ENCODE measurements around the gene ACADL. TPM values are rescaled to one million over a fixed set of nuclear protein-coding genes. Genes with fewer than 3 reads are reported as not detected.

Gene ACADL
- total RNA-seq, 4 donors from 2014 or later = 0.58 to 5.9 (median 2.5) TPM

GRCh38 chr2:210147614-210148013 is 77.6 kb downstream of the ACADL start:
- no peak for TF ChIP-seq POLR2AphosphoS5 (IDR thresholded peaks at IDR 0.05)
- no peak for TF ChIP-seq CTCF (IDR thresholded peaks at IDR 0.05)
- TF ChIP-seq EP300 (IDR thresholded peaks at IDR 0.05) = no peak
- TF ChIP-seq POLR2A (IDR thresholded peaks at IDR 0.05) = no peak
- Histone ChIP-seq H3K36me3 (peaks cover 0 to 42% of the 10 kb centered on the region in 2 donors), H3K4me3 (no peak overlapping the region), H3K4me1 (peaks cover 0 to 8% (median 0%) of the 10 kb centered on the region in 3 donors), H3K9me3 (no peaks in the 10 kb centered on the region), H3K27ac (no peak overlapping the region), H3K27me3 (no peaks in the 10 kb centered on the region)
- no peak for ATAC-seq

Small RNAs within 50 kb of the gene (small RNA-seq; reads per million reads assigned to genes)
- 0 reads per million in 4 donors for gene RF00019

Other genes starting within 250 kb of the ACADL start
- 10 to 100 TPM; 49.0 to 63.6 (median 49.7) TPM for gene RPE, start 222.8 kb downstream of the ACADL start, total RNA-seq
- gene KANSL1L, start 54.0 kb downstream of the ACADL start, total RNA-seq = 10 to 100 TPM; 24.2 to 54.6 (median 37.9) TPM
- not detected for gene MYL1, start 89.7 kb upstream of the ACADL start, total RNA-seq

Data from gastroesophageal sphincter (tissue), 4 donors.